GM23338 (cell line): Measurements from ENCODE around the gene VPS72. TPM values are rescaled to one million over a fixed set of nuclear protein-coding genes. Genes with fewer than 3 reads are reported as not detected.

Source experiments
- ATAC-seq: fragments of 200-7000 bp; cut with Tn5 transposase; 3 replicates; pipeline ENCODE4 v1.9.1; 2020
- DNase-seq: peaks from one replicate; pipeline ENCODE4 v3.0.0-alpha.2; 2015; ENCODE audit warnings: low spot score
- H2AFZ ChIP-seq: fragments of 200-600 bp; sonication (generic); 2 replicates; pipeline ENCODE4 v1.8.0; 2016; ENCODE audit warnings: antibody characterized with exemption, mild to moderate bottlenecking, moderate library complexity
- H3F3A ChIP-seq: fragments of 200-600 bp; sonication (generic); replicated peaks from 2 replicates; pipeline ENCODE4 v1.8.0; 2017; ENCODE audit warnings: antibody characterized with exemption, mixed run types, low read depth
- H3K27ac ChIP-seq: fragments of 200-600 bp; sonication (generic); 2 replicates; pipeline ENCODE4 v1.6.1; 2016; ENCODE audit warnings: low read depth
- H3K27me3 ChIP-seq: fragments of 200-600 bp; sonication (generic); 2 replicates; pipeline ENCODE4 v1.8.0; 2016; ENCODE audit warnings: mild to moderate bottlenecking, mixed run types, moderate library complexity; ENCODE audit not compliant: insufficient read depth
- H3K36me3 ChIP-seq: fragments of 200-600 bp; sonication (generic); 2 replicates; pipeline ENCODE4 v1.8.0; 2016; ENCODE audit warnings: mild to moderate bottlenecking; ENCODE audit not compliant: insufficient read depth
- H3K4me1 ChIP-seq: fragments of 200-600 bp; sonication (generic); 2 replicates; pipeline ENCODE4 v1.8.0; 2016; ENCODE audit warnings: mild to moderate bottlenecking, moderate library complexity; ENCODE audit not compliant: insufficient read depth
- H3K4me2 ChIP-seq: fragments of 200-600 bp; sonication (generic); 2 replicates; pipeline ENCODE4 v1.7.1; 2017; ENCODE audit warnings: mixed run types
- H3K4me3 ChIP-seq: fragments of 200-600 bp; sonication (generic); 2 replicates; pipeline ENCODE4 v1.6.1; 2016; ENCODE audit warnings: mixed run types
- H3K79me2 ChIP-seq: fragments of 200-600 bp; sonication (generic); replicated peaks from 2 replicates; pipeline ENCODE4 v1.8.0; 2017; ENCODE audit warnings: mild to moderate bottlenecking; ENCODE audit not compliant: insufficient read depth
- H3K9me2 ChIP-seq: fragments of 200-600 bp; sonication (generic); 2 replicates; pipeline ENCODE4 v1.8.0; 2017; ENCODE audit not compliant: insufficient read depth
- H4K20me1 ChIP-seq: fragments of 200-600 bp; sonication (generic); replicated peaks from 2 replicates; pipeline ENCODE4 v1.8.0; 2017; ENCODE audit warnings: mild to moderate bottlenecking; ENCODE audit not compliant: insufficient read depth
- H3K27ac Mint-ChIP-seq: 2 replicates; pipeline ENCODE4 v1.8.0; 2020; ENCODE audit warnings: inconsistent platforms, mild to moderate bottlenecking, moderate library complexity, mixed read lengths
- H3K27me3 Mint-ChIP-seq: 3 replicates; pipeline ENCODE4 v1.8.0; 2022; ENCODE audit warnings: low read depth, mild to moderate bottlenecking, moderate library complexity, mixed read lengths, inconsistent platforms; ENCODE audit not compliant: insufficient read depth, poor library complexity
- H3K36me3 Mint-ChIP-seq: 3 replicates; pipeline ENCODE4 v1.8.0; 2021; ENCODE audit warnings: low read depth, mild to moderate bottlenecking, inconsistent platforms, moderate library complexity, mixed read lengths
- H3K4me1 Mint-ChIP-seq: 3 replicates; pipeline ENCODE4 v1.8.0; 2020; ENCODE audit warnings: mild to moderate bottlenecking, inconsistent platforms, mixed read lengths
- H3K4me3 Mint-ChIP-seq: 3 replicates; pipeline ENCODE4 v1.8.0; 2021; ENCODE audit warnings: moderate library complexity, mild to moderate bottlenecking, inconsistent platforms, mixed read lengths
- H3K9me3 Mint-ChIP-seq: 3 replicates; pipeline ENCODE4 v1.8.0; 2020; ENCODE audit warnings: moderate library complexity, mild to moderate bottlenecking, inconsistent platforms, mixed read lengths
- CREB1 ChIP-seq: fragments of 250-450 bp; sonication (Bioruptor Pico); IDR thresholded peaks from 2 replicates; pipeline ENCODE4 v1.5.0; 2020; ENCODE audit warnings: low read depth, mild to moderate bottlenecking, moderate library complexity
- JUNB ChIP-seq: IDR thresholded peaks from one replicate; pipeline ENCODE4 v1.6.1; 2016; ENCODE audit warnings: antibody characterized with exemption; ENCODE audit not compliant: unreplicated experiment
- NANOG ChIP-seq: IDR thresholded peaks from 2 replicates; pipeline ENCODE4 v1.6.1; 2016; ENCODE audit warnings: antibody characterized with exemption, borderline replicate concordance
- POLR2AphosphoS5 ChIP-seq: IDR thresholded peaks from 2 replicates; pipeline ENCODE4 v1.6.1; 2016; ENCODE audit warnings: antibody characterized with exemption, low read depth
- STAT1 ChIP-seq: IDR thresholded peaks from one replicate; pipeline ENCODE4 v1.6.1; 2016; ENCODE audit warnings: antibody characterized with exemption; ENCODE audit not compliant: unreplicated experiment
- ZNF331 ChIP-seq: fragments of 250-450 bp; sonication (Bioruptor Pico); IDR thresholded peaks from 2 replicates; pipeline ENCODE4 v1.5.0; 2020; ENCODE audit warnings: low read depth, mild to moderate bottlenecking, moderate library complexity
- long read RNA-seq: library from polyadenylated mRNA; unstranded; transcript quantifications from one replicate; pipeline ENCODE4 v2.0.0, GENCODE V29; 2020; ENCODE audit not compliant: unreplicated experiment
- polyA plus RNA-seq: library from polyadenylated mRNA; unstranded; fragments of >200 nt; fragmentation: Nextera tagmentation; extraction: Ambion mirVana; gene quantifications from 2 replicates; pipeline ENCODE4 v1.2.1, GENCODE V29; 2016
- total RNA-seq: library from RNA; depleted of rRNA; stranded (reverse); fragments of >200 nt; shearing (Covaris generic); gene quantifications from 2 replicates; pipeline ENCODE4 v1.2.3, GENCODE V29; 2014; rRNA removed
- TF ChIP-seq, protein P1 (sequence below): IDR thresholded peaks from 2 replicates; pipeline ENCODE4 v1.6.1; 2016; ENCODE audit warnings: antibody characterized with exemption
- TF ChIP-seq, protein P2 (sequence below): IDR thresholded peaks from one replicate; pipeline ENCODE4 v1.6.1; 2018; ENCODE audit warnings: antibody characterized with exemption; ENCODE audit not compliant: unreplicated experiment
- TF ChIP-seq, protein P3 (sequence below): fragments of 250-450 bp; sonication (Bioruptor Pico); IDR thresholded peaks from 2 replicates; pipeline ENCODE4 v1.5.0; 2020; ENCODE audit warnings: mild to moderate bottlenecking, moderate library complexity

Gene VPS72, protein sequence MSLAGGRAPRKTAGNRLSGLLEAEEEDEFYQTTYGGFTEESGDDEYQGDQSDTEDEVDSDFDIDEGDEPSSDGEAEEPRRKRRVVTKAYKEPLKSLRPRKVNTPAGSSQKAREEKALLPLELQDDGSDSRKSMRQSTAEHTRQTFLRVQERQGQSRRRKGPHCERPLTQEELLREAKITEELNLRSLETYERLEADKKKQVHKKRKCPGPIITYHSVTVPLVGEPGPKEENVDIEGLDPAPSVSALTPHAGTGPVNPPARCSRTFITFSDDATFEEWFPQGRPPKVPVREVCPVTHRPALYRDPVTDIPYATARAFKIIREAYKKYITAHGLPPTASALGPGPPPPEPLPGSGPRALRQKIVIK
- total RNA-seq (60.2 and 64.0 TPM in 2 replicates), polyA plus RNA-seq (90.3 and 95.3 TPM in 2 replicates)
- long read RNA-seq, transcript VPS72-202 (6 exons, 1,527 nt) = major isoform, 69 of 75 reads
- long read RNA-seq, partial matches to known transcripts = 1 of 75 reads
- long read RNA-seq, other reads (novel, unspliced or antisense) = 5 of 75 reads

DNA sequence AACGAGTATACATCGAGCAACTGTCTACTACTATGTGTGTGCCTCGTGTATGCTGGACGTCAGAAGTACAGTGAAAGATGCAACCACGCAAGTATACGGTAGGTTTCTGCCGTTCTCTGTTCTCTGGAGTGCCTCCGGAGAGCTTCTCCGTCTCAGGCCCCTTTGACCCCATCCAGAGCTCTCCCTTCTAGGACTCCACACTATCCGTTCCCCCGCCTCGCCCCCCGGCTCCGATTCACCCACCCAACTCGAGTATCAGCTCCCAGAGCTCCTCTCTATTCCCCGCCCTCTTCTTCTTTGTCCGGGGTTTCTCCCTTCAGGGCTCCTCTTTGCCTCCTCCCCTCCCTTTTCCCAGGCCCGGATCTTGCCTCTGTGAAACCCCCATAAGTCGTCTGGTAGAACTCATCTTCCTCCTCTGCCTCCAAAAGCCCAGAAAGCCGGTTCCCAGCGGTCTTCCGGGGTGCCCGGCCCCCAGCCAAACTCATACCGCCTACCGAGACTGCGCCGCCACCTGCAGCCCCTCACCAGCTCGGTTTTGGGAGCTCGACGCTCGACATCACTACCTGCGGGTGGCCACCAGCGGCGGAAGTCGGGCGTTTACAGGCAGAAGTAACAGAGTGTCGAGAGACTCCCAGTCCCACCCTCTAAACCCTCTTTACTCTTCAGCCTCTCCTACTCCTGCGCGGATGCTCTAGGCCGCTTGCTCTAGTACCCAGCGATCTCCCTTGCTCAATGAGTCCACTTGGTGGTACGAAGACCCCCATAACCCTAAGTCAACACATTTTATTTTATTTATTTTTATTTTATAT is at the start of gene VPS72:
Gene VPS72 (minus strand): TSS at position 561 of the 809 bp plus-strand sequence. CDS start 76 bp downstream, at position 485.
- Histone ChIP-seq H3K27me3 (no peaks in the 10 kb centered on the region), H3K27ac (peak within 1 kb of the TSS; percentile 94), H3K4me1 (peaks cover 3% of the 10 kb centered on the region; the same call in 1 of the 2 replicates), H2AFZ (peak within 1 kb of the TSS; percentile 88), H4K20me1 (no peaks in the 10 kb centered on the region; the same call in 1 of the 2 replicates), H3K9me2 (no peaks in the 10 kb centered on the region), H3K4me2 (peak within 1 kb of the TSS; percentile 87), H3K79me2 (peaks cover 39% of the 10 kb centered on the region), H3K36me3 (peaks cover 11% of the 10 kb centered on the region), H3K4me3 (peak within 1 kb of the TSS; percentile 74), H3F3A (0 out of 2 replicates have a peak, but pooled peaks cover 9% of the 10 kb centered on the region)
- Mint-ChIP-seq H3K9me3 (no peaks in the 10 kb centered on the region), H3K27me3 (peaks cover 6% of the 10 kb centered on the region), H3K27ac (peak within 1 kb of the TSS; percentile 99), H3K4me3 (peak within 1 kb of the TSS; percentile 99), H3K36me3 (peaks cover 12% of the 10 kb centered on the region), H3K4me1 (peaks cover 9% of the 10 kb centered on the region; the same call in 2 of the 3 replicates)
- TF ChIP-seq ZNF331 (no peak), JUNB (no peak), STAT1 (no peak), POLR2AphosphoS5 (peak; percentile 87), CREB1 (peak; percentile 27; the same call in 1 of the 2 replicates), NANOG (no peak)
- TF ChIP-seq, protein P1, sequence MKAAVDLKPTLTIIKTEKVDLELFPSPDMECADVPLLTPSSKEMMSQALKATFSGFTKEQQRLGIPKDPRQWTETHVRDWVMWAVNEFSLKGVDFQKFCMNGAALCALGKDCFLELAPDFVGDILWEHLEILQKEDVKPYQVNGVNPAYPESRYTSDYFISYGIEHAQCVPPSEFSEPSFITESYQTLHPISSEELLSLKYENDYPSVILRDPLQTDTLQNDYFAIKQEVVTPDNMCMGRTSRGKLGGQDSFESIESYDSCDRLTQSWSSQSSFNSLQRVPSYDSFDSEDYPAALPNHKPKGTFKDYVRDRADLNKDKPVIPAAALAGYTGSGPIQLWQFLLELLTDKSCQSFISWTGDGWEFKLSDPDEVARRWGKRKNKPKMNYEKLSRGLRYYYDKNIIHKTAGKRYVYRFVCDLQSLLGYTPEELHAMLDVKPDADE = peak; percentile 93
- TF ChIP-seq, protein P2, sequence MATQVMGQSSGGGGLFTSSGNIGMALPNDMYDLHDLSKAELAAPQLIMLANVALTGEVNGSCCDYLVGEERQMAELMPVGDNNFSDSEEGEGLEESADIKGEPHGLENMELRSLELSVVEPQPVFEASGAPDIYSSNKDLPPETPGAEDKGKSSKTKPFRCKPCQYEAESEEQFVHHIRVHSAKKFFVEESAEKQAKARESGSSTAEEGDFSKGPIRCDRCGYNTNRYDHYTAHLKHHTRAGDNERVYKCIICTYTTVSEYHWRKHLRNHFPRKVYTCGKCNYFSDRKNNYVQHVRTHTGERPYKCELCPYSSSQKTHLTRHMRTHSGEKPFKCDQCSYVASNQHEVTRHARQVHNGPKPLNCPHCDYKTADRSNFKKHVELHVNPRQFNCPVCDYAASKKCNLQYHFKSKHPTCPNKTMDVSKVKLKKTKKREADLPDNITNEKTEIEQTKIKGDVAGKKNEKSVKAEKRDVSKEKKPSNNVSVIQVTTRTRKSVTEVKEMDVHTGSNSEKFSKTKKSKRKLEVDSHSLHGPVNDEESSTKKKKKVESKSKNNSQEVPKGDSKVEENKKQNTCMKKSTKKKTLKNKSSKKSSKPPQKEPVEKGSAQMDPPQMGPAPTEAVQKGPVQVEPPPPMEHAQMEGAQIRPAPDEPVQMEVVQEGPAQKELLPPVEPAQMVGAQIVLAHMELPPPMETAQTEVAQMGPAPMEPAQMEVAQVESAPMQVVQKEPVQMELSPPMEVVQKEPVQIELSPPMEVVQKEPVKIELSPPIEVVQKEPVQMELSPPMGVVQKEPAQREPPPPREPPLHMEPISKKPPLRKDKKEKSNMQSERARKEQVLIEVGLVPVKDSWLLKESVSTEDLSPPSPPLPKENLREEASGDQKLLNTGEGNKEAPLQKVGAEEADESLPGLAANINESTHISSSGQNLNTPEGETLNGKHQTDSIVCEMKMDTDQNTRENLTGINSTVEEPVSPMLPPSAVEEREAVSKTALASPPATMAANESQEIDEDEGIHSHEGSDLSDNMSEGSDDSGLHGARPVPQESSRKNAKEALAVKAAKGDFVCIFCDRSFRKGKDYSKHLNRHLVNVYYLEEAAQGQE = peak; percentile 30
- DNase-seq (peak; percentile 96), ATAC-seq (peak; percentile 95)

DNA sequence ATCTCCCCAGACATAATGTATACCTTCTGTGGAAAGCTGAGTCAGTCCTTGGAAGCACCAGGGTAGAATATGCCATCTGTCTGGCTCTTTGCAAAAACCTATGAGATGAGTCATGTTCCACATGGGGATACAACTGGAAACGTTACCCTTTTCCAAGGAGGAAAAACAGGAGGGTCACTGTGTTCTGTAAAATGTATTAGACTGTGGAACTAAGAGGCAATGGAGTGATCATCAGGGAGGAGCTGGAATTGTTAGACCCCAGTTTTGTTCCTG is 48.4 kb upstream of the VPS72 start:
- Mint-ChIP-seq H3K9me3 (no peaks in the 10 kb centered on the region), H3K36me3 (peaks cover 97% of the 10 kb centered on the region), H3K27ac (no peak overlapping the region), H3K27me3 (peaks cover 6% of the 10 kb centered on the region), H3K4me3 (no peak overlapping the region), H3K4me1 (no peaks in the 10 kb centered on the region)
- DNase-seq (no peak), ATAC-seq (no peak)
- H3K4me2 ChIP-seq = no peak overlapping the region
- H3K4me3 ChIP-seq = no peak overlapping the region
- H3K36me3 ChIP-seq = peaks cover 91% of the 10 kb centered on the region
- H3K4me1 ChIP-seq = no peaks in the 10 kb centered on the region
- no peaks in the 10 kb centered on the region for H3K9me2 ChIP-seq
- peaks cover 24% of the 10 kb centered on the region for H3F3A ChIP-seq
- H3K27me3 ChIP-seq = no peaks in the 10 kb centered on the region
- no peaks in the 10 kb centered on the region; the same call in 1 of the 2 replicates for H4K20me1 ChIP-seq
- H3K79me2 ChIP-seq = 0 out of 2 replicates have a peak, but pooled peaks cover 7% of the 10 kb centered on the region
- no peak overlapping the region for H2AFZ ChIP-seq
- H3K27ac ChIP-seq = no peak overlapping the region
- TF ChIP-seq, protein P3, sequence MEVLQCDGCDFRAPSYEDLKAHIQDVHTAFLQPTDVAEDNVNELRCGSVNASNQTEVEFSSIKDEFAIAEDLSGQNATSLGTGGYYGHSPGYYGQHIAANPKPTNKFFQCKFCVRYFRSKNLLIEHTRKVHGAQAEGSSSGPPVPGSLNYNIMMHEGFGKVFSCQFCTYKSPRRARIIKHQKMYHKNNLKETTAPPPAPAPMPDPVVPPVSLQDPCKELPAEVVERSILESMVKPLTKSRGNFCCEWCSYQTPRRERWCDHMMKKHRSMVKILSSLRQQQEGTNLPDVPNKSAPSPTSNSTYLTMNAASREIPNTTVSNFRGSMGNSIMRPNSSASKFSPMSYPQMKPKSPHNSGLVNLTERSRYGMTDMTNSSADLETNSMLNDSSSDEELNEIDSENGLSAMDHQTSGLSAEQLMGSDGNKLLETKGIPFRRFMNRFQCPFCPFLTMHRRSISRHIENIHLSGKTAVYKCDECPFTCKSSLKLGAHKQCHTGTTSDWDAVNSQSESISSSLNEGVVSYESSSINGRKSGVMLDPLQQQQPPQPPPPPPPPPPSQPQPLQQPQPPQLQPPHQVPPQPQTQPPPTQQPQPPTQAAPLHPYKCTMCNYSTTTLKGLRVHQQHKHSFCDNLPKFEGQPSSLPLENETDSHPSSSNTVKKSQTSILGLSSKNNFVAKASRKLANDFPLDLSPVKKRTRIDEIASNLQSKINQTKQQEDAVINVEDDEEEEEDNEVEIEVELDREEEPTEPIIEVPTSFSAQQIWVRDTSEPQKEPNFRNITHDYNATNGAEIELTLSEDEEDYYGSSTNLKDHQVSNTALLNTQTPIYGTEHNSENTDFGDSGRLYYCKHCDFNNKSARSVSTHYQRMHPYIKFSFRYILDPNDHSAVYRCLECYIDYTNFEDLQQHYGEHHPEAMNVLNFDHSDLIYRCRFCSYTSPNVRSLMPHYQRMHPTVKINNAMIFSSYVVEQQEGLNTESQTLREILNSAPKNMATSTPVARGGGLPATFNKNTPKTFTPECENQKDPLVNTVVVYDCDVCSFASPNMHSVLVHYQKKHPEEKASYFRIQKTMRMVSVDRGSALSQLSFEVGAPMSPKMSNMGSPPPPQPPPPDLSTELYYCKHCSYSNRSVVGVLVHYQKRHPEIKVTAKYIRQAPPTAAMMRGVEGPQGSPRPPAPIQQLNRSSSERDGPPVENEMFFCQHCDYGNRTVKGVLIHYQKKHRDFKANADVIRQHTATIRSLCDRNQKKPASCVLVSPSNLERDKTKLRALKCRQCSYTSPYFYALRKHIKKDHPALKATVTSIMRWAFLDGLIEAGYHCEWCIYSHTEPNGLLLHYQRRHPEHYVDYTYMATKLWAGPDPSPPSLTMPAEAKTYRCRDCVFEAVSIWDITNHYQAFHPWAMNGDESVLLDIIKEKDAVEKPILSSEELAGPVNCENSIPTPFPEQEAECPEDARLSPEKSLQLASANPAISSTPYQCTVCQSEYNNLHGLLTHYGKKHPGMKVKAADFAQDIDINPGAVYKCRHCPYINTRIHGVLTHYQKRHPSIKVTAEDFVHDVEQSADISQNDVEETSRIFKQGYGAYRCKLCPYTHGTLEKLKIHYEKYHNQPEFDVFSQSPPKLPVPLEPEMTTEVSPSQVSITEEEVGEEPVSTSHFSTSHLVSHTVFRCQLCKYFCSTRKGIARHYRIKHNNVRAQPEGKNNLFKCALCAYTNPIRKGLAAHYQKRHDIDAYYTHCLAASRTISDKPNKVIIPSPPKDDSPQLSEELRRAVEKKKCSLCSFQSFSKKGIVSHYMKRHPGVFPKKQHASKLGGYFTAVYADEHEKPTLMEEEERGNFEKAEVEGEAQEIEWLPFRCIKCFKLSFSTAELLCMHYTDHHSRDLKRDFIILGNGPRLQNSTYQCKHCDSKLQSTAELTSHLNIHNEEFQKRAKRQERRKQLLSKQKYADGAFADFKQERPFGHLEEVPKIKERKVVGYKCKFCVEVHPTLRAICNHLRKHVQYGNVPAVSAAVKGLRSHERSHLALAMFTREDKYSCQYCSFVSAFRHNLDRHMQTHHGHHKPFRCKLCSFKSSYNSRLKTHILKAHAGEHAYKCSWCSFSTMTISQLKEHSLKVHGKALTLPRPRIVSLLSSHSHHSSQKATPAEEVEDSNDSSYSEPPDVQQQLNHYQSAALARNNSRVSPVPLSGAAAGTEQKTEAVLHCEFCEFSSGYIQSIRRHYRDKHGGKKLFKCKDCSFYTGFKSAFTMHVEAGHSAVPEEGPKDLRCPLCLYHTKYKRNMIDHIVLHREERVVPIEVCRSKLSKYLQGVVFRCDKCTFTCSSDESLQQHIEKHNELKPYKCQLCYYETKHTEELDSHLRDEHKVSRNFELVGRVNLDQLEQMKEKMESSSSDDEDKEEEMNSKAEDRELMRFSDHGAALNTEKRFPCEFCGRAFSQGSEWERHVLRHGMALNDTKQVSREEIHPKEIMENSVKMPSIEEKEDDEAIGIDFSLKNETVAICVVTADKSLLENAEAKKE (CRISPR knock-in tag) = no peak
